ENCODE results near the gene ENSA.
"Not testable (repeated sequence)": the region's sequence is repeated elsewhere in the genome, so short reads cannot be mapped to it uniquely, and the experiment has no call there.

The ENSA gene, protein sequence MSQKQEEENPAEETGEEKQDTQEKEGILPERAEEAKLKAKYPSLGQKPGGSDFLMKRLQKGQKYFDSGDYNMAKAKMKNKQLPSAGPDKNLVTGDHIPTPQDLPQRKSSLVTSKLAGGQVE

DNA sequence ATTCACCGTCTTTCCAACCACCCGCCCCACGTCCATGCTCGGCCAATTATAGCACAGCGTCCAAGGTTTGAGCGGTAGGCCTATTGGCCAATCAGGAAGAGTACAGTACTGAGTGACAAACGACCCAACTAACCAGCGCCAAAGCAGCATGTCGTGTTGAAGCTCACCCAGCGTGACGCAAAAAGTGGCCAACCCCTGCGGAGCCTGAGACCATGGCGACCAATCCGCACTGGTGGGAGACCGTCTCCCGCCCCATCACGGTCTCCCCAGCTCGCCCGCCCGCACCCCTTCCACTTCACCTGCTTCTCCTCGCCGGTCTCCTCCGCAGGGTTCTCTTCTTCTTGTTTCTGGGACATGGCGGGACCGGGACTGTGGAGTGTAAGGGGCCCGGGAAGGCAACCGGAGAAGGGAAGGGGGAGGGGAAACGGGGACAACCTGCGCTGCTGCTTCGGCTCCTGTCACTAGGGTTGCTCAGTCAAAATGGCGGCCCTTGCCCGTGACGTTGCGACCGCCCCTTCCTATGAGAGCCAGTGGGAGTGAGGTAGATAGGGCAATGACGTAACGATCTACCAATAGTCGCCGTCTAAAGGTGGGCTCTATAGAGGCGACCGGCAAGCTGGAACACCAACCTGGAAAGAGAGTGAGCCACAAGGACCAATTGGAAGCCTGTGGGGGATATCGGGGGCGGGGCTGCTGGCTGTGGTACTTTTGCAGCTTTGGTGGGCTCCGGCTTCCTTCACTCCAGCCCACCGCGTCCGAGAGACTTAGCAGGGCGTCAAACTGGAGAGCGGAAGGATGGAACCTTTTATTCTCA is at the start of gene ENSA:
ENSA (minus strand) TSS at position 498 of the 814 bp plus-strand sequence; CDS start at position 356, 142 bp downstream.
- peak; percentile 98 for DNase-seq (ENCODE audit: low spot score)

DNA sequence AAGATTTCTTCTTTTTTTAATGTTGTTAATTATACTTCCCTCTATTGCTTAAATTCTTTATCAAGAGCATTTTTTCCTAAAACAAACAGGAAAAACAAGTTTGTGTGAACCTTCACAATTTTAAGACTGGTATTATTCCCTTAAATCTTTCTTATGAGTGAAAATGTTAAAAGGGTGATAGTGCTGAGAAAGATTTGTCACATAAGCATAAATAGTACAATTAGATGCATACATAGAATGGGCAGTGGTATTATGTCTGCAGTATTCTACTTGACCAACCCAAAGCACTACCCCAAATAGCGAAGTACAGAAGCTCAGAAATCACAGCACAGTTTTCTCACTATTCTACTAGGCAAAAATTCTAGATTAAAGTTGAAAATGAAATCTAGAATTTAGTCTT is 49.6 kb upstream of the ENSA start:
- no peak for DNase-seq (ENCODE audit: low spot score)

DNA sequence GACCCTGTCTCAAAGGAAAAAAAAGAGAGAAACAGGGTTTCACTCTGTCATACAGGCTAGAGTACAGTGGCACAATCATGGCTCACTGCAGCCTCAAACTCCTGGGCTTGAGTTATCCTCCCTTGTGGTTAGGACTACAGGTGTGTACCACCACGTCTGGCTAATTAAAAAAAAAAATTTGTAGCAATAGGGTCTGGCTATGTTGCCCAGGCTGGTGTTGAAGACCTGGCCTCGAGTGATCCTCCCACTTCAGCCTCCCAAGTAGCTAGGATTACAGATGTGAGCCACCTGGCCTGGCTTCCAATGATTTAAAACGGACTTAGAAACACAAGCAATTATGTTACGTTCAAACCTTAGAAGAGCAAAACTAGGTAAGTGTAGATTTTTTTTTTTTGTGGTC is 45.5 kb upstream of the ENSA start:
- no peak for DNase-seq (ENCODE audit: low spot score)

DNA sequence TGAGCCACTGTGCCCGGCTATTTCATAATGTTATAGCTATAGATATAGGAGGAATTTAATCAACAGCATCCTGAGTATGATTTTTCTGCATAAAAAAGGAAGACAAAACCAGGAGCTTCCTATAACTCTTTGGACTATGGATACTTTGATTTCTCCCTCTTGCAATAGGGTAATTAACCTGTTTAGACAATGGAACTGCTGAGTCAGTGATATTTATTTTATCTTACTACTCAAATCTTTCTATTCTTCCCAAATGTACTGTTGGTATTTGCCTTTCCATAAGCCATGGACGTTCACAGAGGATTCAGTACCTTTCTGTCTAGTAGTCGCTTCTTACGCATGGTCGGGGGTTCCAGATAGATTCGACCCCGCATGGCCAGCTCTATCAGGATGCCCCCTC is 33.9 kb upstream of the ENSA start:
- DNase-seq (ENCODE audit: low spot score): no peak

DNA sequence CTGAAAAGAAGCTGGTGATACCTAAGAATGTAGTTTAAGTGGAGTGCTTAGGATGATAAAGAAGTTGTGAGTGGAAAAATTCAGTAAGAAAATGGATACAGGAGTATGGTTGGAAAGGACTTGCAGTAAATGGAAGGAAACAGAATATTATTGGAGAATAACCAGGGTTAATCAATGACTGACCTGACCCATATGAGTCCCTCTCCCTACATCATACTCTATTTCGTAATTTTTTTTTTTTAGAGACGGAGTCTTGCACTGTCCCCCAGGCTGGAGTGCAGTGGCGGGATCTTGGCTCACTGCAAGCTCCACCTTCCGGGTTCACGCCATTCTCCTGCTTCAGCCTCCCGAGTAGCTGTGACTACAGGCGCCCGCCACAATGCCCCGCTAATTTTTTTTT is 33.4 kb upstream of the ENSA start:
- no peak for DNase-seq (ENCODE audit: low spot score)

DNA sequence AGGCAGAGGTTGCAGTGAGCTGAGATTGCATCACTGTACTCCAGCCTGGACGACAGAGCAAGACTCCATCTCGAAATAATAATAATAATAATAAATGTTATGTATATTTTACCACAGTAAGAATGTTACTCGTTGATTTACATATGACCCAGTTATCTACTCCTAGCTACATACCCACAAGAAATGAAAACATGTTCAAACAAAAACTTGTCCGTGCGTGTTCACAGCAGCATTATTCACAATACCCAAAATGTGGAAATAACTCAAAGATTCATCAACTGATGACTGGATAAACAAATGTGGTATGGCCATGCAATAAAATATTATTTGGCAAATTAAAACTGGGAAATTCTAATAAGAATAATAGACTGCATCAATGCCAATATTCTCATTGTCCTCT is 31.7 kb upstream of the ENSA start:
- DNase-seq (ENCODE audit: low spot score): no peak

DNA sequence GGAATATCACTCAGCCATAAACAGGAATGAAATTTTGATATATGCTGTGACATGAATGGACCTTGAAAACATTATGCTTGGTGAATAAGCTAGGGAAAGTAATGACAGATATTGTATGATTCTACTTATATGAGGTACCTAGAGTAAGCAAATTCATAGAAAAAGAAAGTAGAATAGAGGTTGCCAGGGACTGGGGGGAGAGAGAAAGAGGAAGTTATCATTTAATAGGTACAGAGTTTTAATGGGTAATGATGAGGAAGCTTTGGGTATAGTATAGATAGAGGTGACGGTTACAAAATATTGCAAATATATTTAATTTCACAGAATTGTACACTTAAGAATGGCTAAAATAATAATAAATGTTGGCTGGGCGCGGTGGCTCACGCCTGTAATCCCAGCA is 31.2 kb upstream of the ENSA start:
- DNase-seq (ENCODE audit: low spot score): no peak

DNA sequence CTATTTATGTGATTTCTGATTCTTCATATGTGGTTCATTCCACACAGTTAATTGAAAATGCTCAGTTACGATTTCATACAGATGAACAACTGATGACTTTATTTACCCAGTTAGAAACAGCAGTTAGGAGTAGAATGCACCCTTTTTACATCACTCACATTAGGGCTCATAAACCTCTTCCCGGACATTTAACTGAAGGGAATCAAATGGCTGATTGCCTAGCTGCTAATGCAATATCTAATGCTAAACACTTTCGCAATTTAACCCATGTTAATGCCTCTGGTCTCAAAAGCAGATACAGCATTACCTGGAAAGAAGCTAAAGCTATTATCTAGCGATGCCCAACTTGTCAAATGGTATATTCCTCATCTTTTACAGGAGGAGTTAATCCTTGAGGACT is 27.7 kb upstream of the ENSA start:
- DNase-seq (ENCODE audit: low spot score): not testable (repeated sequence)

DNA sequence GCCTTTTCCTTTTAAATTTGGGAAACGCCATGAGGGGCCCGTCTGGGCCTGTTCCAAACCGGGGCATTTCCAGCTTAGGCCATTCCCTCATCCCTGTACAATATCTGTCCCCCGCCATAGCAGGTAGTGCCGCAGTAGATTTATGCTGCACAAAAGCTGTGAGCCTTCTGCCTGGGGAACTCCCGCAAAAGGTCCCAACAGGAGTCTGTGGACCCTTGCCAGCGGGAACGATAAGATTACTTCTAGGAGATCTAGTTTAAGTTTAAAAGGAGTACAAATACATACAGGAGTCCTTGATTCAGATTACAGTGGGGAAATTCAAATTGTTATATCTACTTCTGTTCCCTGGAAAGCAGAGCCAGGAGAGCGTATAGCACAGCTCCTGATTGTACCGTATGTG is 25.2 kb upstream of the ENSA start:
- DNase-seq (ENCODE audit: low spot score): not testable (repeated sequence)

DNA sequence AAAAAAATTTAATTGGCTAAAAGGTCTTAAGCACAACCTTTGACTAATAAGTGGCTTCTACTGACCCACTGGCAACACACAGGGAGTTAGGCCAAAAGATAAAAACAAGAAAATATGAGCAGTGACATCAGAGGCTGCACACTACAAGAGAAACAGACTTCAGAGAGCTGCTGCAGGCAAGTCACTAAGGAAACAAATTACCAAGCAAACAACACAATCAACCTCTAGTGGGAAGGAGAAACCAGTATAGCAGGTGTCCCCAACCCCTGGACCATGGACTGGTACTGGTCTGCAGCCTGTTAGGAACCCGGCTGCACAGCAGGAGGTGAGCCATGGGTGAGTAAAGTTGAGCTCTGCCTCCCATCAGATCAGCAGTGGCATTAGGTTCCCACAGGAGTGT is 20.8 kb upstream of the ENSA start:
- no peak for DNase-seq (ENCODE audit: low spot score)

DNA sequence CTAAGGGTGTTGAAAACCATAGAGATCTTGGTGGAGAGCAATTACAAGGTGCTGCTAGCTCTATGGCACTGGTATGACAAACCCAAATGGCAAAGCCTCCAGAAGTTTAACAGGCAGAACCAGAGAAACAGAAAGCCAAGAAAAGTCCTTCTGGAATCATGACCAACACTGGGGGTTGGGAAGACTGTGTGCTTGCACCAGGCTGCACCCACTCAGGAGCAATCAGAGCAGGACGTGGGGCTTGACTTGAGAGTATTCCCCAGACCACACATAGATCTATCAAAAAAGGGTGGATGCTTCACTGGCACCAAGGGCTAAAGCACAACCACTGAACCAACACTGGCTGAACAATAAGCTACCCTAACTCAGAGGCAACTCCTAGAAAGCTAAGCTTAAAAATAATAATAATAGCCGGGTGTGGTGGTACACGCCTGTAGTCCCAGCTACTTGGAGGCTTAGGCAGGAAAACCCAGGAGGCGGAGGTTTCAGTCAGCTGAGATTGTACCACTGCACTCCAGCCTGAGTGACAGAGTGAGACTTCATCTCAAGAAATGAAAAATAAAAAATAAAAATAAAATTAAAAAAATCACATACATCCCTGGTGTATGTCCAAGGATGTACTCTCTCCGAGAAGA is 20.1 kb upstream of the ENSA start:
- no peak for DNase-seq (ENCODE audit: low spot score)

DNA sequence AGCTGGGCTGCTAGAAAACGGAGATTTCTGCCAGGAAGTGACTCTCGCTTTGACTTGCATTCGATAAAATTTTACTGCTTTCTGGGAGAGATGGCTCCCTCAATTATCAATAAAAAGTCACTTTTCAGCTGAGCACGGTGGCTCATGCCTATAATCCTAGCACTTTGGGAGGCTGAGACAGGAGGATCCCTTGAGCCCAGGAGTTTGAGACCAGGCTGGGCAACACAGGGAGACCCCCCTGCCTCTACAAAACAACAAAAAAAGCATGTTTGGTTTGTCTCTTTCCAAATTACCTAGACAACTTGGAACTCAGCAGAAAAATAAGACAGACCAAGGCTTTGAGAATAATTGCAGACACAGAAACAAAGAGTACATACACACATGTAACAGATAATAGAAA is 12.9 kb upstream of the ENSA start:
- no peak for DNase-seq (ENCODE audit: low spot score)

DNA sequence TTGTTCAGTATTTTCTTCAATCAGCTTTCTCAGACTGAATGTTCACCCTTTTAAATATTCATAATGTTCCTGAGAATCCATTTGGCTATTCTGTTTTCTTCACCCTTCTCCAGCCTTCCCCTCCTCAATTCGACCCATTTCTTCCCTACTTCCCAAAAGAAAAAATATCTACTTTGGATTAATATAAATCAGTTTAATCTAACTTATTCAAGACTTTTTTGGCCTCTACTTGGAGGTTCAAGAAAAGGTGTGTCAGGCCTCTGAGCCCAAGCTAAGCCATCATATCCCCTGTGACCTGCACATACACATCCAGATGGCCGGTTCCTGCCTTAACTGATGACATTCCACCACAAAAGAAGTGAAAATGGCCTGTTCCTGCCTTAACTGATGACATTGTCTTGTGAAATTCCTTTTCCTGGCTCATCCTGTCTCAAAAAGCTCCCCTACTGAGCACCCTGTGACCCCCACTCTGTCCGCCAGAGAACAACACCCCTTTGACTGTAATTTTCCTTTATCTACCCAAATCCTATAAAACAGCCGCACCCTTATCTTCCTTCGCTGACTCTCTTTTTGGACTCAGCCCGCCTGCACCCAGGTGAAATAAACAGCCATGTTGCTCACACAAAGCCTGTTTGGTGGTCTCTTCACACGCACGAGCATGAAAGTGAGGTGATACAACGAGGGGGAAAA is 11.9 kb upstream of the ENSA start:
- not testable (repeated sequence) for DNase-seq (ENCODE audit: low spot score)

DNA sequence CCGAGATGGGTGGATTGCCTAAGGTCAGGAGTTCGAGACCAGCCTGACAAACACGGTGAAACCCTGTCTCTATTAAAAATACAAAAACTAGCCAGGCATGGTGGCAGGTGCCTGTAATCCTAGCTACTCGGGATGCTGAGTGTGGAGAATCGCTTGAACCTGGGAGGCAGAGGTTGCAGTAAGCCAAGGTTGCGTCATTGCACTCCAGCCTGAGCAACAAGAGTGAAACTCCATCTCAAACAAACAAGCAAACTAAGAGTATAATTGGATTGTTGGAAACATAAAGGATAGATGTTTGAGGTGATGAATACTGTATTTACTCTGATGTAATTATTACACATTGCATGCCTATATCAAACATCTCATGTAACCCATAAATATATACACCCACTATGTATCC is 9.0 kb upstream of the ENSA start:
- not testable (repeated sequence) for DNase-seq (ENCODE audit: low spot score)

DNA sequence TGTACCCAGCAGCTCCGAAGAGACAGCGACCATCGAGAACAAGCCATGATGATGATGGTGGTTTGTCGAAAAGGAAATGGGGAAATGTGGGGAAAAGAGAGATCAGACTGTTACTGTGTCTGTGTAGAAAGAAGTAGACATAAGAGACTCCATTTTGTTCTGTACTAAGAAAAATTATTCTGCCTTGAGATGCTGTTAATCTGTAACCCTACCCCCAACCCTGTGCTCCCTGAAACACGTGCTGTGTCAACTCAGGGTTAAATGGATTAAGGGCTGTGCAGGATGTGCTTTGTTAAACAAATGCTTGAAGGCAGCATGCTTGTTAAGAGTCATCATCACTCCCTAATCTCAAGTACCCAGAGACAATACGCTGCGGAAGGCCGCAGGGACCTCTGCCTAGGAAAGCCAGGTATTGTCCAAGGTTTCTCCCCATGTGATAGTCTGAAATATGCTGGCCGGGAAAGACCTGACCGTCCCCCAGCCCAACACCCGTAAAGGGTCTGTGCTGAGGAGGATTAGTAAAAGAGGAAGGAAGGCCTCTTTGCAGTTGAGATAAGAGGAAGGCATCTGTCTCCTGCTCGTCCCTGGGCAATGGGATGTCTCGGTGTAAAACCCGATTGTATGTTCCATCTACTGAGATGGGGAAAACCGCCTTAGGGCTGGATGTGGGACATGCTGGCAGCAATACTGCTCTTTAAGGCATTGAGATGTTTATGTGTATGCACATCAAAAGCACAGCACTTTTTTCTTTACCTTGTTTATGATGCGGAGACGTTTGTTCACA is 5.6 kb upstream of the ENSA start:
- not testable (repeated sequence) for DNase-seq (ENCODE audit: low spot score)

DNA sequence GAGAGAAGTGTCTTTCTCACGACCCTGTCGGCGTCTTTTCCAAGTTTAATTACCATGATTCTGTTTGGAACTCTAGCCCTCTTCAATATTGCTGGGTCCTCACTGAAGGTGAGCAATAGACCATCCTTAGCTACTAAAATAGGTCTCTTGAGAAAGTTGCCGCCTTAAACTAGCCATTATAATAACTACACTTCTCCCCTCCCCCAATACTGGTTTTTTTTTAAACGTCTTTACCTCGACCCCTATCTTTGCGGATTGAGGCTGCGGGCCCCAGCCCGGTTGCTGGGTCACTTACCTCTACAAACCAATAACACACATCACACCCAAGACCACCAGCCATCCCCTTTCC is 672 bp downstream of the ENSA start:
- DNase-seq (ENCODE audit: low spot score): no peak

DNA sequence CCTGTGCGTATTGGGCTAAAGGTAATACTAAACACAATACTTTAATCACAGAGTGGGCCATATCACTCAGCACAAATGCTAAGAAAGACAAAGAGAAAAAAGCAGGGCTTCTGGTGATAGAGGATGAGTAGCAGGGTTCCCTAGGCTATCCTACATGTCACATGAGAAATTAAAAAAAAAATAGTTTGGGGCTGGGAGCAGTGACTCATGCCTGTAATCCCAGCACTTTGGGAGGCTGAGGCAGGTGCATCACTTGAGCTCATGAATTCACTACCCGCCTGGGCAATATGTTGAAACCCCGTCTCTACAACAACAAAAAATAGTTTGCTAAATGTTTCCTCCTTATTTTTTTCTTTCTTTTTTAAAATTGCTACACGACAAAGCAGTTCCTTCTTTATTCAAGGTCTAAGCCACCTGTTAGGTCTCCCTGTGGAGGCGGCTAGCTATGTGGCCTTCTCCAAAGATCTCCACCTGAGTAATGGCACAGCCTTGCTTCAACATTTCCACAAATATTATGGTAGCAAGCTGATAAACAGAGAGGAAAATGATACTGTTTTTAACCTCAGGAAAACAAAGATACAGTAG is 1.5 kb downstream of the ENSA start:
- no peak for DNase-seq (ENCODE audit: low spot score)

DNA sequence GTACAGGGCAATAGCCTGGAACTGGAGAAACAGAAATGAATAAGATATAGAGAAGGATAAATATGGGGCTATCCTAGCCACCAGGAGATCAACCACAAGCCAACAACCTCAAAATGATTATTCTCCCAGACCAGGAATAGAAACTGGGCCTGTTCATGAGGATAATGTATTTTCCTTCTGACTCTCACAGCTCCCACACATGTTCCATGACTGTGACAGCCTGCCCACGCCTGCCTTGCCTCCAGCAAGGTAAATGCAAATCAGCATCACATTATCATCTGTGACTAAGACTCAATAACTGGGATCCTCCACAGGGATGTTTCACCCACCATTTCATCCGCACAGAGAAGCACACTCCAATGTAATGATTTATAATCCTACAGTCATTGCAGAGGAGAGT is 3.3 kb downstream of the ENSA start:
- no peak for DNase-seq (ENCODE audit: low spot score)

DNA sequence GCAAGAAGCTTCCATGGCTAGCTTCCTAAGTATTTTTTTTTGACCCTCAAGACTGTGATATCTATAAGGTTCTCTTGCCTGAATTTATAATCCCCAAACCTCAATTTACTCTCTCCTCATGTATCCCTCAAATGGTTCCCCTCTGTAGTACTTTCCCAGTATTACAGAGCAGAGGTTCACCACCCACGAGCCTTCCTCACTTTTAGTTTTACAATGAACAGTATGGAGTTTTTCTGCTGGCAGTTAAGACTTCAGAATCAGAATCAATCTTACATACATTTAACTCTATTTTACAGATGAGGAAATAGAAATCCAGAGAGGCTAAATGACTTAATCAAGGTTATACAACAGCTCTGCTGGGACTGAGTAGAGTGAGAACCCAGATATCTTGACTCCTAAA is 4.9 kb downstream of the ENSA start:
- not testable (repeated sequence) for DNase-seq (ENCODE audit: low spot score)

DNA sequence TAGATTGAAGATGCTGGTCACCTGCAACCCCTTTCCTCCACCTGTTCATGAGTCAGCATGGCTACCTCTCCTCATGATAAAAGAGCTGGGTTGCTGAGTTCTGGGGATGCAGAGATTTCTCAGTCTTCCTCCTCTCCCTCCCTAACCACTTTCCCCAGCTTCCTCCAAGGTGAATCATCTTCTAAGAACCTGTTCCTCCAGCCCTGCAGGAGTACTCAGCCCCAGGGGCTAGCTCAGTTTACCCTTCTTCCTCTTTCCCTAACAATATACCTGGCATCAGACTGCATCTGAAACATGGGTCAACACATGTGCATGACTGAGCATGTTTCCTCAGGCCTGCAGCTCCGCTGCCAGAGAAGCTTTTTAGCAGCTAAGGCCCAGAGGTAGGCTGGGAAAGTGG is 5.3 kb downstream of the ENSA start:
- not testable (repeated sequence) for DNase-seq (ENCODE audit: low spot score)

DNA sequence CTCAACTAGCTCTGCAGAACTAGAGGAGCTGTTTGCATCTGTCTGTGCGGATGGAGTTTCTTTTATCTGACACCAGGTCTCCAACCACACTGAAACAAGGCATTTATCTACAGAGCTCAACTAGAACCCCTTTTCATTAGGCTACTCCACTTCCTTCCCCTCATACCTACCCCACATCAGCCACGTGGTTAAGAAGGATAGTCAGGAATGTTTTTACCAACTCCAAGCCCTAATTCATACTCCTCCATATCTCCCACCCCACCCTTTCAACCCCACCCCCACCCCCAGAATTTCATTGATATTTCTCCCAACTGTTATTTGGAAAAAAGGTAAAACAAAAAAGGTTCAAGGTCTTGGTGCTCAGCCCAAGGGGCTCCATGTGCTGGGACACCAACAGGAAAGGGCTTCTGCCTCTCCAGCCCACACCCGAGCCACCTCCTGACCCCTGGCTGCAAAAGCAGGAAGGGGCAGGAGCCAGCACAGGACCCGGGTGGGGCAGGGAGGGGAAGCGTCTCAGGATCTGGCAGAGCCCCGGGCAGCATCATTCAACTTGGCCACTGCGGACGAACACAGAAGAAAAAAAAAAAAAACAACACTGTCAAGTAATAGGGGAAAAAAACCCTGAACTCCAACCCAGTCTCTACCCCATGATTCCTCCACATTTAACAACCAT is 7.0 kb downstream of the ENSA start:
- no peak for DNase-seq (ENCODE audit: low spot score)
